Astrocyte (in vitro differentiated cells and primary cell): ENCODE results near the gene MLPH.

Experiments used
- EZH2 ChIP-seq: IDR thresholded peaks from 2 replicates; pipeline ENCODE4 v1.6.1; 2012; ENCODE audit warnings: mild to moderate bottlenecking, low read length, inconsistent platforms; ENCODE audit not compliant: insufficient read depth
- TF ChIP-seq, protein P1 (sequence below): IDR thresholded peaks from 2 replicates; pipeline ENCODE4 v1.5.1; 2011; ENCODE audit warnings: low read depth, mild to moderate bottlenecking, inconsistent platforms, low read length, moderate library complexity; ENCODE audit not compliant: insufficient read depth

DNA sequence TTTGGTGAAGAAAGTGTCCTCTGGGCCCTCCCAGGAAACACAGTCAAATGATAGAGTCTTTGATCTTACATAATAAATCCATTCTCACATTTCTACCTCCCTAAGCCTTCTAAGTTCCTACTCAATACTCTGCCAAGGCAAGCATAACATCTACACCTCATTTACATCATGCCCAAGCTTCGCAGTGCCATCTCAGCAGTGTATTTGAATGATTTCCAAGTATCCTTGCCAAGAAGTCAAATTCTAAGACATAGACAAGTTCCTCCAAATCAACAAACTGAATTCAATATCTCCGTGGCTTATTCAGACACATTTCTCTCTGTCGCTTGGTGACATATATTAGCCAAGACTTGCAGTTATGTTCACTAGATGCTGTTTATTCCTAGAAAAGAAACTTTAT lies 8.1 kb upstream of the MLPH start:
- TF ChIP-seq, protein P1, sequence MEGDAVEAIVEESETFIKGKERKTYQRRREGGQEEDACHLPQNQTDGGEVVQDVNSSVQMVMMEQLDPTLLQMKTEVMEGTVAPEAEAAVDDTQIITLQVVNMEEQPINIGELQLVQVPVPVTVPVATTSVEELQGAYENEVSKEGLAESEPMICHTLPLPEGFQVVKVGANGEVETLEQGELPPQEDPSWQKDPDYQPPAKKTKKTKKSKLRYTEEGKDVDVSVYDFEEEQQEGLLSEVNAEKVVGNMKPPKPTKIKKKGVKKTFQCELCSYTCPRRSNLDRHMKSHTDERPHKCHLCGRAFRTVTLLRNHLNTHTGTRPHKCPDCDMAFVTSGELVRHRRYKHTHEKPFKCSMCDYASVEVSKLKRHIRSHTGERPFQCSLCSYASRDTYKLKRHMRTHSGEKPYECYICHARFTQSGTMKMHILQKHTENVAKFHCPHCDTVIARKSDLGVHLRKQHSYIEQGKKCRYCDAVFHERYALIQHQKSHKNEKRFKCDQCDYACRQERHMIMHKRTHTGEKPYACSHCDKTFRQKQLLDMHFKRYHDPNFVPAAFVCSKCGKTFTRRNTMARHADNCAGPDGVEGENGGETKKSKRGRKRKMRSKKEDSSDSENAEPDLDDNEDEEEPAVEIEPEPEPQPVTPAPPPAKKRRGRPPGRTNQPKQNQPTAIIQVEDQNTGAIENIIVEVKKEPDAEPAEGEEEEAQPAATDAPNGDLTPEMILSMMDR: no peak
- no peak for TF ChIP-seq EZH2
